WERI-Rb-1 (cell line): Measurements from ENCODE around the gene LNX1.

ENCODE experiments used
- DNase-seq: peaks from one replicate; pipeline ENCODE4 v3.0.0-alpha.2; 2020
- H3K27ac ChIP-seq: fragments of 250-450 bp; sonication (Bioruptor Pico); 2 replicates; pipeline ENCODE4 v1.5.1; 2020; ENCODE audit warnings: mild to moderate bottlenecking, moderate library complexity
- H3K27me3 ChIP-seq: fragments of 250-450 bp; sonication (Bioruptor Pico); 2 replicates; pipeline ENCODE4 v1.5.1; 2021; ENCODE audit warnings: mild to moderate bottlenecking, low read depth, moderate library complexity; ENCODE audit not compliant: insufficient read depth, severe bottlenecking
- H3K36me3 ChIP-seq: fragments of 250-450 bp; sonication (Bioruptor Pico); 2 replicates; pipeline ENCODE4 v1.5.1; 2020; ENCODE audit warnings: mild to moderate bottlenecking, moderate library complexity
- H3K4me3 ChIP-seq: 2 replicates; pipeline ENCODE4 v1.5.1; 2011; ENCODE audit warnings: low read depth, mild to moderate bottlenecking, control low read depth, low read length
- H3K9me3 ChIP-seq: fragments of 250-450 bp; sonication (Bioruptor Pico); 2 replicates; pipeline ENCODE4 v1.5.1; 2021; ENCODE audit warnings: mild to moderate bottlenecking, moderate library complexity; ENCODE audit not compliant: severe bottlenecking
- TF ChIP-seq, protein P1 (sequence below): IDR thresholded peaks from 2 replicates; pipeline ENCODE4 v1.5.1; 2011; ENCODE audit warnings: low read depth, mild to moderate bottlenecking, control low read depth, inconsistent platforms, low read length

LNX1 gene

DNA sequence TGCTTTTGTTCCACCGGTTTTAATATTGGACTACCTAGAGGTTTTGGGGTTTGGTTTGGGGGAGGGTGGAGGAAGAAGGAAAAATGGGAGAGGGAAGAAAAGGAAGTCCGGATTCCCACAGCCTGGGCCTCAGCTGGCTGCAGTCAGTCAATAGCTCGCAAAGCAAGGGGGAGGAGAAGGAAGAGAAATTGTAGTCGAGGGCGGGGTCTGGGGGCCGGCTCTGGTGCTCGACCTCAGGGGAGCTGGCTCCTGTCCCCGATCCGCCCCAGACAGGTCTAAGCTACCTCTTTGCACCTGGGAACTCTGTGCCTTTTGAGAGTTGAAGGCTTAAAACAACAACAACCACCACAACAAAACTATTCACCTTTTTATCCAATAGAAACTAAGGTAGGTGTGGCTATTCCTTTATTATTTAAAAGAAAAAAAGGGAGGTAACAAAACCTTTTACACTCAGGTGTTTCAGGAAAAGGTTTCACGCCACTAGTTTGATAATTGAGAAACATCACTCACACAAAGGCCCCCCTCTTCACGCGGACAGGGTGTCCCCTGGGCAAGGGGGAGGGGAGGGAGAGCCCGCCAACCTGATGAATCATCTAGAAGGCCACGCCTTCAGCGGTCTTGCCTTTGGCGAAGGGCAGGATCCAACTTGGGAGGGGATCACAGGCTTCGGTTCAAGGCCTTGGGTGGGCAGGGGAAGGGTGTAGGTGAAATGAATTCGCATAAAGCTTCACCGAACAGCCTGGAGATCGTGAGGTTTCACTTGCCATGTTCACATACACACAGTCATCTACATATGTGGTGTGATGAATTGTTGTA is 1.6 kb upstream of the LNX1 start:
- no peaks in the 10 kb centered on the region for H3K9me3 ChIP-seq
- no peak overlapping the region for H3K4me3 ChIP-seq
- H3K27ac ChIP-seq, result no peak overlapping the region
- TF ChIP-seq, protein P1, sequence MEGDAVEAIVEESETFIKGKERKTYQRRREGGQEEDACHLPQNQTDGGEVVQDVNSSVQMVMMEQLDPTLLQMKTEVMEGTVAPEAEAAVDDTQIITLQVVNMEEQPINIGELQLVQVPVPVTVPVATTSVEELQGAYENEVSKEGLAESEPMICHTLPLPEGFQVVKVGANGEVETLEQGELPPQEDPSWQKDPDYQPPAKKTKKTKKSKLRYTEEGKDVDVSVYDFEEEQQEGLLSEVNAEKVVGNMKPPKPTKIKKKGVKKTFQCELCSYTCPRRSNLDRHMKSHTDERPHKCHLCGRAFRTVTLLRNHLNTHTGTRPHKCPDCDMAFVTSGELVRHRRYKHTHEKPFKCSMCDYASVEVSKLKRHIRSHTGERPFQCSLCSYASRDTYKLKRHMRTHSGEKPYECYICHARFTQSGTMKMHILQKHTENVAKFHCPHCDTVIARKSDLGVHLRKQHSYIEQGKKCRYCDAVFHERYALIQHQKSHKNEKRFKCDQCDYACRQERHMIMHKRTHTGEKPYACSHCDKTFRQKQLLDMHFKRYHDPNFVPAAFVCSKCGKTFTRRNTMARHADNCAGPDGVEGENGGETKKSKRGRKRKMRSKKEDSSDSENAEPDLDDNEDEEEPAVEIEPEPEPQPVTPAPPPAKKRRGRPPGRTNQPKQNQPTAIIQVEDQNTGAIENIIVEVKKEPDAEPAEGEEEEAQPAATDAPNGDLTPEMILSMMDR, result no peak
- no peak for DNase-seq
- H3K27me3 ChIP-seq, result peaks cover 11% of the 10 kb centered on the region
- H3K36me3 ChIP-seq, result no peaks in the 10 kb centered on the region

DNA sequence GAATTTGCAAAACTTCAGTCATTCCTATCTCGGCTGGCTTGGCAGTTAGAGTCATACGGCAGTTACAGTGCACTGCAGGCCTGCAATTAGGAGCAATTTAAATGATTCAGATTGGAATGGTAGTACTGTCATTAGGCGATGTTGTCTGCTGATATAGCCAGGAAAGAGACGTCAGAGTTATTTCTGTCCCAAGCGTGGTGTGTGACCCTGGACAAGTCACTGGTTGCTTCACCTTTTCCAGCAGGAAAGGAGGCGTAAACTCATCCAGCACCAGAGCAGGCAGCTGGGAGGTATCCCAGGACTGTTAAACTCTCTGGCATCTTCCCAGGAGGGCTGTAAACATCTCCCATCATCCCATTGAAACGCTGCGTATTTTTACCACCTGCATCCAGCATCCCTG is 836 bp upstream of the LNX1 start:
- Histone ChIP-seq H3K36me3 (no peaks in the 10 kb centered on the region), H3K9me3 (no peaks in the 10 kb centered on the region), H3K27me3 (peaks cover 10% of the 10 kb centered on the region), H3K27ac (no peak overlapping the region), H3K4me3 (no peak overlapping the region)
- DNase-seq, result no peak
- TF ChIP-seq, protein P1, result no peak

DNA sequence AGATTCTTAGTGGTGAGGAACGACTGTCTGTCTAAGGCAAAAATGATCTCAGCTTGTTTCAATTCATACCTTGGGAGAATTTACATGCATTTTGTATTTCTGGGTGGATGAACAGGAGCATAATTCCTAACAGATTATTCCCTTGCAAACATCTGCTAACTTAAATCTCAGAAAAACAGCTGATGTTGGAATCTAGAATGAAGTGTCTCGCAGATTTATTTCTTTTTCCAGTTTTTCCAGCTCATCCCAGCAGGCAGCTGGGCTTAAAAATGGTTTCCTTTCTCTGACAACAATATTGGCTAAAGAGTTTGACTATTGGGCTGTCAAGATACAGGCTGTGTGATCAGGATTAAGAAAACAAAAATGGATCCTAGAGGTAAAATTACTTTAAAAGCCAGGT is 1.1 kb downstream of the LNX1 start:
- no peak for DNase-seq
- TF ChIP-seq, protein P1, result no peak
- H3K9me3 ChIP-seq, result no peaks in the 10 kb centered on the region
- H3K27me3 ChIP-seq, result peaks cover 8% of the 10 kb centered on the region
- no peaks in the 10 kb centered on the region for H3K36me3 ChIP-seq
- H3K4me3 ChIP-seq, result no peak overlapping the region
- no peak overlapping the region for H3K27ac ChIP-seq

DNA sequence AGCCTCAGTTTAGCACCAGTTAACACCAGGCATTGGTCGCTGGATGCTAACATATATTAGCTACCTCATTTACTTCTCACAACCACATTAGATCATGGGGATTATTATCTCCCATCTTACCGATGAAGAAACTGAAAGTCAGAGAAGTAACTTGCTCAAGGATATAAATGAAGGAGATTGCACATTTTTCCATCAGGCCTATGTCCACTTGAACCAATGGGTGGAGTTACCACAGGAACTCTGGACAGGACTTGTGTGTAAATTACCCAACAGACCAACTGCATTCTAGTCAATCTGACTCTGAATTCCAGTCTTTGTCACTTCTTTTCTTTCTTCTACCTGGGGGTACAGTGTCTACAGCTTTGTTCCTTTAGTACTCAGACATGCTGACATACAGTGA is 1.8 kb downstream of the LNX1 start:
- Histone ChIP-seq H3K36me3 (no peaks in the 10 kb centered on the region), H3K27me3 (peaks cover 7% of the 10 kb centered on the region), H3K4me3 (no peak overlapping the region), H3K9me3 (no peaks in the 10 kb centered on the region), H3K27ac (no peak overlapping the region)
- DNase-seq, result no peak
- TF ChIP-seq, protein P1, result no peak

DNA sequence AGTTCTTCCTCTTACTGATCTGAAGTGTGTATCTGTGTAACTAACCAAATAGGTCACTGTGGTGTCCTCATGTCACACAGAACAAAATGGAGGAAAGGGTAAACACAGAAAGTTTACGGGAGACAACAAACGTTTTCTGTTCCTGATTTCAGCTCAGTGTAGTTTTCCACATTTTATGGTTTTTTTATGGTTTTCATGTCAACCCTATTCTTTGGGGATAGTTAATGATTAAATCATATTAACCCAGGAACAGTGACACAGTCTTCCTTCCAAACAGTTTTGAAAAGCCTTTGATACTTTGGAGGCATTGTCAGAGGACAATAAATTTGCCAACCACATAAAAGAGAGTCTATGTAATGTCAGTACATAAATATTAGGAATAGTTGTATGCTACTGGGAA is 4.2 kb downstream of the LNX1 start:
- no peak overlapping the region for H3K27ac ChIP-seq
- H3K9me3 ChIP-seq, result no peaks in the 10 kb centered on the region
- TF ChIP-seq, protein P1, result no peak
- H3K4me3 ChIP-seq, result no peak overlapping the region
- DNase-seq, result no peak
- no peaks in the 10 kb centered on the region for H3K36me3 ChIP-seq
- H3K27me3 ChIP-seq, result peaks cover 7% of the 10 kb centered on the region
